Amniotic epithelial cell (primary cell): ENCODE measurements around the gene LTBP1.

ENCODE experiments used
- DNase-seq: peaks from one replicate; pipeline ENCODE4 v3.0.0-alpha.2; 2010; ENCODE audit warnings: low read depth

The LTBP1 gene

DNA sequence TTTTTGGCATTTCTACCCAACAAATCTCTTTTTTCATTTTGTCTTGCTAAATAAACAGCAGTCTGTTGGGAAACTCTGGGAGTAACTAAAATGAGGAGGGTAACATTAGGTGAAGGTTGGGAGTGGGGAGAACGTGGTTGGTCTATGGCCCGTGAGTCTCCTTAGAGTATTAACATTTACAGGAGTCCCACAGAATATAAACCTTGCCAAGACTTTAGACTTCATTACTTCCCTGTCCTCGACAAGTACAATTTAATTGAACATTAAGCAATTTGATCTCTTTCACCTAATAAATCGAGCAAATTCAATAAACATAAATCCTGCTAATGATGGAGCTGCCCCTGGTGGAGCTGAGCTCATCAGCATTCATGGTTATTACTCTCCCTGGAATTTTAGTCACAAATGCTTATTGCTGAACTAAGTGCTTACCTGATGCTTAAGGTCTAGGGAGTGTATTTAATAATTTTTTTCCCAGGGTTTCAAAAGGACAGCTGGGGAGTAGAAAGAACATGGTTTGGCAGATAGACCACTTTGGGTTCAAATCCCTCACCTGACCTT lies 434.6 kb downstream of the LTBP1 start:
- DNase-seq = no peak

DNA sequence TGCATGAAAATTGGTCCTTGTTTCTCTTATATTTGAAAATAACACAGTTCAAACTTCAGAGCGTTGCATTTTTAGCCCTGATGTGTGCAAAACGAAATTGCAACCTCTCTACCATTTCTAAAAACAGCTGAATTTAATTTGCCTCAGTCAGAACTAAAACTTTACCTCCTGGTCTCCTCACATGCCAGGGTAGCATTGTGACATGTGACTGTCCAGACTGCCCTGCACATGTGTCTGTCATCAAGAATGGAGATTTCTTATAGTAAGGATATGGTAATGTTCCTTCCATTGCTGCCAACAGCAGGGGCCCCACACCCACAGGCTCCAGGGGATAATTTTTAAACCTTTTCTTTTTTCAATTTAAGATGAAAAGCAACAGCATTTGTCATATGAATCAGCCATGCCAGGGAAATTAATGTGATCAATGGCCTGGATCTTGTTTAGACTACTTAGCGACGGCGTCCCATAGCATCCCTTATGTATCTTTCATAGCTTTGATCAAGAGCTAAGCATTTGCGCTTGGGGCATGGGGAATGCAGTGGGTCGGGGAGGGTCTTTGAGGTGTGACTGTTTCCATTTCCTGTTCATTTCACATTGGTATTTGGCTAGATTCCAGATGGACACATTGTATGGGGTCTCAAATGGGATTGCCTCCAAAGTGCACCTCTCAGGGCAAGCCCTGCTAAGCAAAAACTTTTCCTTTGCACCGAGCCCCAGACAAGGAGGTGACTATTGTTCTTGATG lies 437.3 kb downstream of the LTBP1 start:
- DNase-seq = no peak

DNA sequence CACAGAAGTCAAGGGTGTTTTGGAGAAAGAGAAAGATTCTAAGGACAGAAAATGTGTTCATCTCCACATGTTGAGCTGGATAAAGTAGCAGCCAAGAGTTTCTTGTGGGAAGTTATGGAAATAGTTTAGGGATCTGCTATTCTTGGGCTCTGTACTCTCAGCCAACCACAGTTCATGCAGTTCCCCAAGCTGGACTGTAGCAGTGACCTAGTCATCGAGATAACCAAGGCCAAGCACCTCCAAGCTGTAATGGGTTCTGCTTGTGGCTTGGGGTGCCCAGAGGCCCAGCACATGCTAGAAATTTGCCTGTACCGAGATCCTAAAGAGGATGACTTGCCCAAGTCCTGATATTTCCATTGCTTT lies 437.8 kb downstream of the LTBP1 start:
- no peak for DNase-seq

DNA sequence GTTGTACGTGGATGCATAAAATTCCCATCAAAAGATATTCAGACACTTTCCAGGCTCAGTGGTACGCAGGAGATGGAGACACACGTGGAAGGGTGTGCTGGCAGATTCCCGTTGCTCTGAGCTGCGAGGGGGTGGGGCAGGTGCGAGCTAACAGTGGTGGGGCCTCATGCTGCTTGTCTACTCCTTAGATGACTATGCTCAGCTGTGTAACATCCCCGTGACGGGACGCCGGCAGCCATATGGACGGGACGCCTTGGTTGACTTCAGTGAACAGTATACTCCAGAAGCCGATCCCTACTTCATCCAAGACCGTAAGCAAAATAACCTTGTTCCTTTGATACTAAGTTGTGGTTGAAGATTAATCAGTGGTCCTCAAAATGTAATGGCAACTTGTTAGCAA lies 442.2 kb downstream of the LTBP1 start:
- no peak for DNase-seq

DNA sequence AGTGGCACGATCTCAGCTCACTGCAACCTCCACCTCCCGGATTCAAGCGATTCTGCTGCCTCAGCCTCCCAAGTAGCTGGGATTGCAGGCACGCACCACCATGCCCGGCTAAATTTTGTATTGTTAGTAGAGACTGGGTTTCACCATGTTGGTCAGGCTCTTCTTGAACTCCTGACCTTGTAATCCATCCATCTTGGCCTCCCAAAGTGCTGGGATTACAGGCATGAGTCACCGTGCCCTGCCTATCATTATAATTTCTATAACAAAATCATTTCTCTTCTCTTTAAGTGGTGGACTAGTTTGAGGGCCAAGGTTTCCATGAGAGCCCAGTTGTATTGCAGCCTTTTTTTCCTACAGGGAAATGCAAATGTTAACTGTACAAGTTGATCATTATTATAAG lies 442.9 kb downstream of the LTBP1 start:
- peak; percentile 36 for DNase-seq

DNA sequence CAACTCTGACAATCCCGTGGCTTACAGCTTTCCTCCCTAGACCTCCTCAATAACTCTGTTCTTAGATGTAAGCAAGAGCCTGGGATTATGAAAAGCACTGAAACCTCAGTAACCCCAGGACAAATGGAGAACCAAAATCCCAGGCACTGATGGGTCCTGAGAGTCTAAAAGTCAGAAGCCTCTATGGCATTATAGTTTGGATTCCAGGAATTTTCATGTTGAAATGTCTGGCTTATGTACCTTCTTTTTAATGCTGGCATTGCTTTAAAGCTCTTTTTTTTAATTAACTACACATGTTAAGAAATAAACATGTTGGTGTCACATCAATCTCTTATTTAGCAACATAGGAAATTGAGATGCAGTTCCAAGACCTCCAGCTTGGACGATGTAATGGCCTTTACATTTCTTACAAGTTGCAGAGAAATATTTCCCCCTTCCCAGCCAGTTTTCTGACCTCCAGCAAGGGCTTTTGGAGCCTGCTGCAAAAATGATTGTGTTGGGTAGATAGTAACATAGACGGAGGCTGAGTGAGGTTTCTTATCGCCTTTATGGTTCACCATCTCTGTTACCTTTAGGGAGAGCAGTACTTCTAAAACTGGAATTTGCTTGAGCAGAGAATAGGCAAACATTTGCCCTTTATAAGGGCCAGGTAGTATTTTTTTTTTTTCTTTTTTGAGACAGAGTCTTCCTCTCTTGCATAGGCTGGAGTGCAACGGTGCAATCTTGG lies 444.9 kb downstream of the LTBP1 start:
- DNase-seq = peak; percentile 29

DNA sequence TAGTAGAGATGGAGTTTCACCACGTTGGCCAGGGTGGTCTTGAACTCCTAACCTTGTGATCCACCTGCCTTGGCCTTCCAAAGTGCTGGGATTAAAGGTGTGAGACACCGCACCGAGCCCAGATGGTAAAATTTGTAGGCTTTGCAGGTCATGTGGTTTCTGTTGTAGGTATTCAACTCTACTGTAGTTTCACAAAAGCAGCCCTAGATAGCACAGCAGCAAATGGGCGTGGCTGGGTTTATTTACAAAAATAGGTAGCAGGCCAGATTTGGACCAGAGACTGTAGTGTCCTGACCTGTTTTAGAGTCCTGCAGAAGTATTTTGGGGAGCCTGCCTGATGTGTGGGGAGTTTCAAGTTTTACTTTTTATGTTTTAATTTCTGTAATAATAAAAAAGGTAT lies 445.6 kb downstream of the LTBP1 start:
- no peak for DNase-seq

DNA sequence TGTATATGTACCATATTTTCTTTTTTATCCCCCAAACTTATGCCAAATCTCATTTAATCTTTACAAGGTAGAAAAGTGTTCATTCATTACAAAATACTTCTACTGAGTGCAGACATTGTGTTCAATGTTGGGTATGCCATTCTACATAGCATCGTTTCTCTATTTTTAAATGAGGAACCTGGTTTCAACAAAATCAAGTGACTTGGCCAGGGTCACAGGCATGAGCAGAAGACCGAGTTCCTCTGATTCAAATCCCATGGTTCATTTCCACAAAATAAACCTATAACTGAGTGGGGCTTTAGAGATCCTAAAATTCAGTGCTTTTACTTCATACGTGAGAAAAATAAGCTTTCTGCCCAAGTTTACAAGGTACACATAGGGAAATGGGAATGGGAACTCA lies 448.3 kb downstream of the LTBP1 start:
- no peak for DNase-seq

DNA sequence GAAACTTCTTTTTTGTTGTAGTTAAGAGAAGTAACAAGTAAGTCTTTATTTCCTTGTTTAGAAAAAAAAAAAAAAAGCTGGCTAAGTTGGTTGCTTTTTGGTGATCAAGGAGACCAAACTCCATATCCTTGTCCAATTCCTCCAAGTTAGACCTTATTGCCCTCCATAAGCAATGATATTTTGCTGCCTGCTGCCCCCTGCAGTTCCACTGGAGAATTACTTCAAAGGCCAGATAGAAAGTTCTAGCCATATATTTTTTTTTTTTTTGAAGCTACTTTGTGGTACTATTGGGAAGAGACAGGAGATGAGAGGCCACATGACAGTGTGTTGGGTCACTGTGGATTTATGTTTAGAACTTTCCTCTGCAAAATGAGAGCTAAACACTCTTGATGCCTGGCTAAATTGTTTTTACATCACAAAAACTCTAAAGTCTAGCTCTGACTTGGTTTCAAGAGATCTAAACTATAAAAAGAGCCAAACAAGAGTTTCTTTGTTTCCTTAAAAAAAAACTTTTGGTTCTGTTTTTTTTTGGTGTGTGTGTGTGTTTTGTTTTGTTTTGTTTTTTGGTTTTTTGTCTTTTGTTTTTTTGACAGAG lies 449.0 kb downstream of the LTBP1 start:
- peak; percentile 59 for DNase-seq

DNA sequence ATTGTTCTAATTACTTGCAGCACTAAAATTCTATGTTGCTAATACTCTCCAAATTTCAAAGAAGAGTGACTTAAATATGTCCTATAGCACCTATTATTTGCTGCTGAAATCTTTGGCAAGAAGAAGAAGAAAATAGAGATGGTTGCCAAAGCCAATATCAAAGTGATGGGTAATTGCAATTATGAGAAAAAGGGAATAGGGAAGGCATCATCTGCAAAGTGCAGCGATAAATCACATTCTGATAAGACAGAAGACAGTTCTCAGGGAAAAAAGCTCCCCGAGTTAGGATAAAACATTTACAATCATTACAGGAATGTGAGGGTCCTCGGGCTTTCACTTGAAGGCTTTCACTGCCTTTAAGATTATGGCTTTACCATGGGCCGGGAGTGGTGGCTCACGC lies 457.6 kb downstream of the LTBP1 start:
- no peak for DNase-seq

DNA sequence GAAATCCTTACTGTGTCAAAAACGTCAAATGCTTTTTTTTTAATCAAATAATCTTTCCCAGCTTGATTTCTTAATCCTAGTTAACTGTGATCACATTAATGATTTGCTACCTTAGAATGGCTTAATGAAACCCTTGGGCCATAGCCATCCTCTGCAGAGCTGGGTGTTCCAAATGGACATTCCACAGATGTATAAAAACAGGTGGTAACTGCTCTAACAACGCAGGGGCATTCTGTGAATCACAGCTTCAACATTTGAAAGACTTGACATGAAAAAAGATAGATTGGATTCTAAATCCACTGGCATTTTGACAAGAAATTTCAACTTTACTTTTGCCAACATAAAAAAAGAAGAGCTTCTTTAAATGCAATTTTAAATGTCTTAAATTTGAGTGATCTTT lies 459.9 kb downstream of the LTBP1 start:
- DNase-seq = no peak

DNA sequence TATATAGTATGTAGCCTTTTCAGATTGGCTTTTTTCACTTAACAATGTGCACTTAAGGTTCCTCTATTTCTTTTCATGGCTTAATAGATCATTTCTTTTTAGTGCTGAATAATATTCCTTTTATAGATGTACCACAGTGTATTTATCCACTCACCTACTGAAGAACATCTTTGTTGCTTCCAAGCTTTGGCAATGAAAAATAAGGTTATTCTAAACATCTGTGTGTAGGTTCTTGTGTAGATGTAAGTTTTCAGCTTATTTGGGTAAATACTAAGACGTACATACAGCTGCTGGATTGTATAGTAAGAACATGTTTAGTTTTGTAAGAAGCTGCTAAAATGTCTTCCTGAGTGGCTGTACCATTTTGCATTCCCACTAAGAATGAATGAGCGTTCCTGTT lies 461.4 kb downstream of the LTBP1 start:
- no peak for DNase-seq

DNA sequence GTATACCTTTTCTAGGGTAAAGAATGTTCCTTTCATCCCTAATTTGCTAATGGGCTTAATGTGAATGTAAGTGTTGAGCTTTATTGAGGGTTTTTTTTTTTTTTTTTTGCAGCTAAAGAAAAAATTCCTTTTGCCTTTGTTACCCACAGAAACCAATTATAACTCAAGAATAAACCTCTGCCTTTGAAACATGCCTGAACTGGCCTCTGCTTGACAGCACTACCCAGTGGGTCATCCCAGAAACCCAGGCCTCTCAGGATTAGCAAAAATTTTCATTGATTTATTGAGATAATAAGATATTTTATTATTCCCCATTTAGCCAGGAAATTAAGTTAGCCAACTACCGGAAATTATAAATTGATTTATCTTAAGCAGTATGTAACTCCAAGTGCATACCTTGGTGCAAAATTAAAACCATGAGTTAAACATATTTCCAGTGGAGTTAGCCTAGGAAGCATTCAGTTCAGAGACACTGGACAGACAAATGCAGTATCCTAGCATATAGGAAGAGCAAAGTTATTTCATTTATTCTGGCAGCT lies 462.7 kb downstream of the LTBP1 start:
- DNase-seq = no peak

DNA sequence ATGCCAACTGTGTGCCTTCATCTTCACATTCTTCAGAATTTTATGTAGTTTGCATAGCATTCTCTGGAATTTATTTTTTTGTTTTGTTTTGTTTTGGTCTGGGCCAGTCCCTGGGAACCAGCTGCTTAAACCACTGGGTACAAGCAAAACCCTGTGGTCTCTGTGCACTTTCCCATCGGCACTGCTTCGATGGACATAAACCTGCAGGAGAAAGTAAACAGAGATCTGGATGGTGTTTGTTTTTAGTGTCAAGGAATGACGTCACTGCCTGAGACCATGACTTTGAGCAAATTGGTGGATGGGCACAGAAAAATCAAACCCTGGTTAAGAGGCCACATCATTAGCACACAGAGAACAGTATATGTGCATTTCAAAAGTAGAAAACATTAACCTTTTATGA lies 465.0 kb downstream of the LTBP1 start:
- DNase-seq = peak; percentile 62

DNA sequence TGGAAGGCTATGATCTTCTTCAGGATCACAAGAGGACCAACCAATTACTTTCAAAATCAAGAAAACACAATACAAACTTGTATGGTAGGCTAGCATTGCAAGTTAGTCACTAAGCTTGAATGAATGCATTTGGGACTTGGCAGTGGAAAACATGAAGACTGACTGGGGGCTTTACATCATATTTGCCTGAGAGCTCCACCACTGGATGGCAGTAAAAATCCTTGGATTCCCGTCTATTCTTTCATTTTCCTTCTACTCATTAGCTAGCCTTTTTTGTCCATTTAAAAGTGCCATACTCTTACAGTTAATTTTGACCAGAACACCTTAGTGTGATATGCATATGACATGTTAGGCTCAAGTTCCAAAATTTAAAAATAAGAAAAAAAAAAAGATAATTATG lies 466.2 kb downstream of the LTBP1 start:
- peak; percentile 71 for DNase-seq

DNA sequence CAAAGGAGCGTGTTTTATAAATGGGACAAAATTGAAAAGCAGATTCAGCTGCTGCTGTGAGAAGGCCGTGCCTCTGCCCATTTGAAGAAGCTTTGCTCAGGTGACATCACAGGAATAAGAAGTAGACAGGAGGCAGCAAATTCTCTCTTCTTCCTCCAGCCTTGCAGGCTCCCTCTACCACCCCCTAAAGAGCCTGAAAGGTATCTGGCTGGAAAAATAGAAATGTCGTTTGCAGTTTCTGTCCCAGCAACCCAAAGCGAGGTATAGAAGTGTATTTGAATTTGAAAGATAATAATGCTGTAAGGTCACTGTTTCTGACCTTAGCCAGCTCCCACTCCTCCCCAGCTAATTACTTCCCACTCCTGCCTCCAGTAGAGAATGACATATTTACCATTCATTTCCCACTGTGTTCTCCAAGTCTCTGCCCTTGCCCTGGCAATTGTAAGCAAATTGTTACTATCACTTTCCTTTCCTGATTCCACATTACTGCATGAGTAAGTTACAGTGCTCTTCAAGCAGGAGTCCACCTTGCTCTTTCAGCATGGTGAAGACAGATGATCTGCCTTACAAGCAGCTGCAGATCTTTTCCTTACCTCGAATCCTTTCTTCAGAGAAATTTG lies 472.9 kb downstream of the LTBP1 start:
- no peak for DNase-seq

DNA sequence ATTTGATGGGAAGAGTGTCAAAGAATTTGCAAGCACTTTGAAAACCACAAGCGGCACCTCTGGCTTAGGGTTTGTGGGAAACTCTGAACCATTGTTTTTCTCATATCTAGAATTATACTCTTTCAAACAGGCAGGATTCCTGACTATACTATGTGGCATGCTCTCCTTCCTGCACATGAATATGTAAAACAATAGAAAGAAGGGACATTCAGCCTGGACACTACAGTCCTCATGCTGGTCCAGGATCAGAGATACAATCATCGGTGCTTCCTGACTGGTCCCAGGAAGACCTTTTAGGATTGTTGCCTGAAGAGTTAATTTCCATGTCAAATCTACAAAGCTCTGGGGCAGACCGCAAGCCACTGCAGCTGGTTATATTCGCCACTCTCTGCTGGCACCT lies 474.0 kb downstream of the LTBP1 start:
- DNase-seq = no peak

DNA sequence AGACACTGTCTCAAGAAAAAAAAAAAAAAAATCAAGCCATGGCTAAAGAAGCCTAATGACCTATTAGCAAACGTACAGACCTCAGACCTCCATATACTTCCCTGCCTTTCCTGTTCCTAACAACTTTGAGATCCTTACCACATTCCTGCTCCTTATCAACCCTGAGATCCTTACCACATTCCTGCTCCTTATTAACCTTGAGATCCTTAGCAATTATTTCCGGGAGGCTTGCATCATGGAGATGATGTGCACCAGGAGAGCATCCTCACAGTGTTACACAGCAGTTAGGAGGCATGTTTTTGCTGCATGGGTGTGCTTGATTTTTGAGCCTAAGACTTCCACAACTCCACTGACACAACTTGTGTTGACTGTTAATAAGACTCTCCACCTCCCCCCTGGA lies 475.1 kb downstream of the LTBP1 start:
- peak; percentile 90 for DNase-seq

DNA sequence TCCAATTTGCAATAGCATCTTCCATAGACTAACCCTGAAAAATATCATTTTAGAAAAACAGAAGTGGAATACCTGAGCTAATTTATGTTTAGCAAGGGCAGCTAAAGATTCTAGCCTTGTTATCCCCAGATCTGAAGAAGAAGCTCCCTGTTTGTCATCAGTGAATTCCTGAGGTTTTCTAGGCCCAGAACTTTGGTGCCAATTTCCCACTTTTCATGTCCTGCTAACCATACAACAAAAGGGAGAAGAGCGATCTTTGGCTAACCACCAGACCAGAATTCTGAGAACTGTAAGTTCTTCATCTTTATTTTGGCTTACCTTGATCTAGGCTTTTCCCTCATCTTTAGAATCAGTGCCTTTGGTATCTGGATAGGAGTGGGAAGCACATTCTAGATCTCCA lies 478.4 kb downstream of the LTBP1 start:
- DNase-seq = no peak

DNA sequence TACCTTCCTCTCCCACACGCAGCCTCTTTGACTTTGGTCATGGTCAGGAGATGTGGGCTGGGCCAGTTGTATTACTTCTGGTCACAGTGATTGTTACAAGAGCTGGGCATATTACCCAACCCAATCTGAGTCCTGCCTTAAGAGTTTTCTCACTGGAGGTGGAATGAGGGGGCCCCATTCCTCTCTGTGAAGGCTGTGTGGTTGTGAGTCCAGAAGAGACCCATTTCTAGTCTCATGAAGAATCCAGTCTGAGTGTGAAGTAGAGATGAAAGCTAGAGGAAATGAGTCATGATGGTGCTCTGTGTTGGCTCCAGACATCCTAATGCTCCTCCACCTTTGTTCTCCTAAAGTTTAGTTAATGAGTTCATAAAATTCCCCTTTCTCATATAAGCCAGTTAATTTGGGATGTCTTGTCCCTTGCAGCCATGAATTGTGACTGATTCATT lies 478.9 kb downstream of the LTBP1 start:
- peak; percentile 51 for DNase-seq

DNA sequence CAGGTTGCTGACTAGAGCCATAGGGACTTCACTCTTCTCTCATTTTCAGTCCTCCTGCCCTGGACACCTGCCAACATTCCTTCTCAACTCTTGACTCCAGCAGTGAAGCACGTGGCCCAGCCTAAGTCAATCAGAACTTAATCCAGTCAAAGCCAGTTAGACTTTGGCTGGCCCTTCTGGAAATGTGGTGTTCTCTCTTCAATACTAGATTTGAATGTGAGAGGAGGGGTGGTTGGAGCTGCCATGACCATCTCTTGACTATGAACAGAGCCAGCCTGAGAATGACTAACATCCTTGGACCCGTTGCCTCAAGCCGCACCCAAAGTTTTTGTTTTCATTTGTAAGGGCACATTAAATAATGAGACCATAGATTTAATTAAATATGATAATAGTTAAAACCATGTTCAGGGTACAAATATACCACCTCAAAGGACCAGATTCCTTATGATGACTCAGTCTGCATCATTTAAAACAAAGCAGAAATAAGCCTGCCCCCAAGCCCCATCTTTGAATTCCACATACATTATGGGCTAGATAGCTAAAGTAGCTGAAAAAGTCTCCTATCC lies 480.0 kb downstream of the LTBP1 start:
- DNase-seq = peak; percentile 76

DNA sequence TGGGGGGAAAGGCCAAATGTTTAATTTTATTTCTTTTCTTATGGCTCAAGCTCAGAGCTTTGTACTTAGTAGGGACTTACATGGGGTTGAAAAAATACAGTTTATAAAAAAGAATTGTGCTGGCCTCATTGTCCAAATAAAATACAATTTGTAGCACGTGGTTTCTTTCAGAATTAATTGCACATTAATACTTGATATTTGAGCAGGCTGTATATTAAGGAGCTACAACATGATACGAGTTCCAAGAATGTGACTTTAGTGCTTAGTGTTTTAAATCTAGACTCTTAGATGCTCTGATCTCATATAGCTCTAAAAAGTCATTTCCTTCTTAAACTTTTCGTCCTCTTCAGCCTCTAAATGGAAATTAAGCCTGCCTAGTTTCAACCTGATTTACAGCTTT lies 483.3 kb downstream of the LTBP1 start:
- DNase-seq = no peak
